Glutamatergic neuron (in vitro differentiated cells): ENCODE measurements around the gene CCNL2. TPM values are rescaled to one million over a fixed set of nuclear protein-coding genes. Genes with fewer than 3 reads are reported as not detected.

Source experiments
- DNase-seq: peaks from one replicate; pipeline ENCODE4 v3.0.0; 2022
- H3K27ac Mint-ChIP-seq: one replicate; pipeline ENCODE4 v1.8.0; 2020; ENCODE audit warnings: mild to moderate bottlenecking, mixed read lengths, inconsistent platforms; ENCODE audit not compliant: unreplicated experiment
- H3K27me3 Mint-ChIP-seq: one replicate; pipeline ENCODE4 v1.8.0; 2020; ENCODE audit warnings: mild to moderate bottlenecking, moderate library complexity, mixed read lengths, inconsistent platforms; ENCODE audit not compliant: unreplicated experiment
- H3K36me3 Mint-ChIP-seq: one replicate; pipeline ENCODE4 v1.8.0; 2020; ENCODE audit warnings: mild to moderate bottlenecking, mixed read lengths, inconsistent platforms; ENCODE audit not compliant: unreplicated experiment
- H3K4me1 Mint-ChIP-seq: one replicate; pipeline ENCODE4 v1.8.0; 2020; ENCODE audit warnings: mild to moderate bottlenecking, low read depth, mixed read lengths, inconsistent platforms; ENCODE audit not compliant: unreplicated experiment
- H3K4me3 Mint-ChIP-seq: one replicate; pipeline ENCODE4 v1.8.0; 2020; ENCODE audit warnings: mild to moderate bottlenecking, mixed read lengths, inconsistent platforms; ENCODE audit not compliant: unreplicated experiment
- H3K9me3 Mint-ChIP-seq: one replicate; pipeline ENCODE4 v1.8.0; 2020; ENCODE audit warnings: mild to moderate bottlenecking, moderate library complexity, mixed read lengths, inconsistent platforms; ENCODE audit not compliant: unreplicated experiment
- total RNA-seq: library from RNA; stranded (reverse); fragmentation: NEBNext Ultra II Directional; extraction: Animal tissue kit (Norgen Biotek cat#: 25700); gene quantifications from one replicate; pipeline ENCODE4 v1.2.1, GENCODE V29; 2021; ENCODE audit not compliant: unreplicated experiment
- TF ChIP-seq, protein P1 (sequence below): fragments of 200-600 bp; sonication (generic); IDR thresholded peaks from one replicate; pipeline ENCODE4 v1.5.0; 2021; ENCODE audit not compliant: partially characterized antibody, unreplicated experiment

The CCNL2 gene
- total RNA-seq, 1 donor from 2014 or later = 394 TPM

DNA sequence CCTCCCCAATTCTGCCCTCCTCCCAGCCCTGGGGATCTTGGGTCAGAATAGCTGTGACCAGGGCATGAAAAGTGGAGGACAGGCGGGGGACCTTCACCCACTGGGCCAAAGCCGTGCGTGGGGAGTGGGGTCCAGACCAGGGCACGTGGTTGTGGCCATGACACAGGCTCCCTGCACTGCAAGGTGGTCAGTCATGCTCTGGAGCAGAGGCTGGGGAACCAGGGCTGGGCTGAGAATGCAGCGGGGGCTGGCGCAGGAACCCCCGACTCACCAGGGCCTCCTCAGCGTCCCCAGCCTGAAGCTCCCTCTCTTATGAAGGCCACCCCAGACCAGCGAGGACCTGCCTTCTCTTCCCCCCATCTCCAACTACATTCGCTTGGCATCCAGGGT, 52.6 kb downstream of the CCNL2 start:
- no peaks in the 10 kb centered on the region for H3K9me3 Mint-ChIP-seq
- TF ChIP-seq, protein P1, sequence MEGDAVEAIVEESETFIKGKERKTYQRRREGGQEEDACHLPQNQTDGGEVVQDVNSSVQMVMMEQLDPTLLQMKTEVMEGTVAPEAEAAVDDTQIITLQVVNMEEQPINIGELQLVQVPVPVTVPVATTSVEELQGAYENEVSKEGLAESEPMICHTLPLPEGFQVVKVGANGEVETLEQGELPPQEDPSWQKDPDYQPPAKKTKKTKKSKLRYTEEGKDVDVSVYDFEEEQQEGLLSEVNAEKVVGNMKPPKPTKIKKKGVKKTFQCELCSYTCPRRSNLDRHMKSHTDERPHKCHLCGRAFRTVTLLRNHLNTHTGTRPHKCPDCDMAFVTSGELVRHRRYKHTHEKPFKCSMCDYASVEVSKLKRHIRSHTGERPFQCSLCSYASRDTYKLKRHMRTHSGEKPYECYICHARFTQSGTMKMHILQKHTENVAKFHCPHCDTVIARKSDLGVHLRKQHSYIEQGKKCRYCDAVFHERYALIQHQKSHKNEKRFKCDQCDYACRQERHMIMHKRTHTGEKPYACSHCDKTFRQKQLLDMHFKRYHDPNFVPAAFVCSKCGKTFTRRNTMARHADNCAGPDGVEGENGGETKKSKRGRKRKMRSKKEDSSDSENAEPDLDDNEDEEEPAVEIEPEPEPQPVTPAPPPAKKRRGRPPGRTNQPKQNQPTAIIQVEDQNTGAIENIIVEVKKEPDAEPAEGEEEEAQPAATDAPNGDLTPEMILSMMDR = no peak
- H3K4me1 Mint-ChIP-seq = peaks cover 8% of the 10 kb centered on the region
- no peak overlapping the region for H3K27ac Mint-ChIP-seq
- H3K27me3 Mint-ChIP-seq = peaks cover 7% of the 10 kb centered on the region
- H3K4me3 Mint-ChIP-seq = peak overlapping the region; percentile 82
- DNase-seq = no peak
- H3K36me3 Mint-ChIP-seq = no peaks in the 10 kb centered on the region

DNA sequence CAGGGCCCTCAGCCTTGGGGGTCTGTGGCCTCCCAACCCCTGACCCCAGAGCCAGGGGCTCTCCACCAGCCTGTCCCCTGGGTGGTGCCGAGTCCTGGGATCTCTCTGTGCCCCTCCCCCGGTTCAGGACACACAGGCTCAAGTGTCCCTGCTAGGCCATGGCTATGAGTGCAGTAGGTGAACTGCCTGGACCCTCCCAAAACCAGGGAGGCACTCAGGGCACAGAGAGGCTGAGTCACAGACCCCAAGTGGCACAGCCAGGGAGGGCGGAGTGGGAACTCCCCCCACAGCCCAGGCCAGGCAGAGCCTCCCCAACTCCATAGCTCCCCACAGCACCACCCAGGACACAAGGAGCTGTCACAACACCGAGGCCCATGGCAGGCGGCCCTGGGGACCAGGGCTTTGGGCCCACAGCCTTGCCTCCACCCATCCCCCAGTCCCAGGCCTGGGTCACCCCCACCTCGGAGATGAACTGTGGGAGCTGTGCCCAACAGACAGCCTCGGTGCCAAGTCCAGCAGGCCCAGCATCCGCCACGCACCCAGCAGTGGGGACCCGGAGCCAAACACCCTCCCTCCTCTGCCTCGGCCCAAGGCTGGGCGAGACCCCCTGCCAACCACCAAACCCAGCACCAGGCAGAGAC, 53.2 kb downstream of the CCNL2 start:
- no peak overlapping the region for H3K27ac Mint-ChIP-seq
- TF ChIP-seq, protein P1 = no peak
- peaks cover 8% of the 10 kb centered on the region for H3K4me1 Mint-ChIP-seq

DNA sequence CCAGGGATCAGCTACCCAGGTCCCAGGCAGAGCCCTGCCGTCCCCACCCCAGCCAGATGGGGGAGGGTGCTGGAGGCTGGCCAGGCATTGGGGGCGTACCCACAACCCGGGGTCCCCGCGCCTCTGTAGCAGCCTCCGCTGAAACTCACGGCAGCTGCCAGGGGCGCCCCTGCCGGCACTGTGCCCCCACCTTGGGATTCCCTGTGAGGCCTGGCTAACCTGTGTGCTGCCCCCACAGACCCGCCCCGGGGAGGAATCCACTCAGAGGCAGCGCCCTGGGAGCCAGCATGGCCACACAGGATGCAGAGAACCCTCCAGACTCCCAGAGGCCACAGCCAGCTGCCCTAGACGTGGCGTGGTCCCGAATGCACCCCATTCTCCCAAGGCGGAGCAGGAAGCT, 53.8 kb downstream of the CCNL2 start:
- Mint-ChIP-seq H3K27me3 (peaks cover 15% of the 10 kb centered on the region), H3K9me3 (peaks cover 9% of the 10 kb centered on the region), H3K4me1 (peaks cover 8% of the 10 kb centered on the region), H3K4me3 (no peak overlapping the region), H3K36me3 (no peaks in the 10 kb centered on the region), H3K27ac (no peak overlapping the region)
- no peak for DNase-seq
- TF ChIP-seq, protein P1 = no peak

More for the DNA sequence above, 53.2 kb downstream of the CCNL2 start:
- Mint-ChIP-seq H3K27me3 (peaks cover 10% of the 10 kb centered on the region), H3K9me3 (peaks cover 5% of the 10 kb centered on the region), H3K36me3 (no peaks in the 10 kb centered on the region), H3K4me3 (peak overlapping the region; percentile 82)
- no peak for DNase-seq

DNA sequence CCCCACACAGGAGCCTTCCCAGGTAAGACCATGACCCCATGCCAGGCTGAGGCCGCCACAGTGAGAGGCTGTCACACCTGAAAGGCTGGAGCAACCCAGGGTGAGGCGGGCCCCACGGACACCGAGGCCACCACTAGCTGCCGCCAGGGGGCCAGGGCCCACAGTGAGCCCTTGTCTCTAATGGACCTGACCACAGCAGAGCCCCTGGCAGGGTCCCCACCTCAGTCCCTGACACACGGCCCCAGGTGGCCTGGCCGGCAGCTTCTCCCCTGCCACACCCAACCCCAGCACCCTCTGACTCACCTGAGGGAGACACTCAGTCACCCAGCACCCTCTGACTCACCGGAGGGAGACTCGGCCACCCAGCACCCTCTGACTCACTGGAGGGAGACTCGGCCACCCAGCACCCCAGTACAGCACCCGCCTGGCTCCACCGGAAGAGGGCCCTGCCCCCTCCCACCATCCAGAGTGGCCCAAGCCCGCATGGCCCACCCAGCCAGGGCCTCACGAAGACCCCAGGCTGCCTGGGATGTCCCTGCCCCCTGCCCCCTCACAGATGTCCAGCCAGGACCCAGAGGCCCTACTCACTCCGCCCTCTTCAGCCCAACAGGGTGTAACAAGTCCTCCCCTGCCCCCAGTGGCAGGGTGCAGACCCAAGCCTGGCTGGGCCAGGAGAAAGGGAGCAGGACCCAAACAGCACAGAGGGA, 54.3 kb downstream of the CCNL2 start:
- Mint-ChIP-seq H3K36me3 (no peaks in the 10 kb centered on the region), H3K4me1 (peaks cover 8% of the 10 kb centered on the region), H3K27ac (no peak overlapping the region), H3K4me3 (no peak overlapping the region), H3K27me3 (peaks cover 15% of the 10 kb centered on the region), H3K9me3 (peaks cover 9% of the 10 kb centered on the region)
- DNase-seq = peak; percentile 64
- TF ChIP-seq, protein P1 = peak; percentile 55

DNA sequence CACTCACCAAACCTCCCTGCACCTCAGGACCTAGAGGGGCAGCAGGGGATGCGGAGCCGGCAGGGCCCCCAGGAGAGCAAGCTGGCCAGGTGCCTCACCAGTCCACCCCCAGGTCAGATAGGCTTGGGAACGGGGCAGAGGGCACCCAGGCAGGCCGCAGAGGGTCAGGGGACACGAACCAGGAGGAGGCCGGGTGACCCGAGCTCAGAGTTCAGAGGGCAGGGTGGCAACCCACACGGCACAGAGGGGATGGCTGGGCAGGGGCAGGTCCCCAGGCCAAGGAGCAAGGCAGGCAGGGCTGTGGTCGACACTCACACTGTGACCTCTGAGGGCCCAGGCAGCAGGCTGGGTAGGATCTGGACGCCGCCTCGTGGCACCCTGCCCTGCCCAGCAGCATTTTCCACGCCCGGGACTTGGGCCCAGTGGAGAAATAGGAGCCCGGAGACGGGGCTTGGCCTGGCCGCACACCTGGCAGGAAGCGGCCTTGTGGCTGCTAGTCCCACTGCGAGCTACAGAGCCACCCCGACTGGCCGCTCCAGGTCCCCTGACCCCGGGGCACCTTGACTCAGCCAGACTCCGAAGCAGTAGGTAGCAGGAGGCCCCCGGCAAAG, 55.2 kb downstream of the CCNL2 start:
- peaks cover 15% of the 10 kb centered on the region for H3K27me3 Mint-ChIP-seq
- H3K27ac Mint-ChIP-seq = no peak overlapping the region
- DNase-seq = no peak
- H3K4me3 Mint-ChIP-seq = no peak overlapping the region
- H3K9me3 Mint-ChIP-seq = peaks cover 9% of the 10 kb centered on the region
- no peaks in the 10 kb centered on the region for H3K36me3 Mint-ChIP-seq
- TF ChIP-seq, protein P1 = no peak
- peaks cover 8% of the 10 kb centered on the region for H3K4me1 Mint-ChIP-seq
